HG03571 (cell line): ENCODE data around the gene LRRC38.
"Not testable (repeated sequence)": the region's sequence is repeated elsewhere in the genome, so short reads cannot be mapped to it uniquely, and the experiment has no call there.

Experiments used
- ATAC-seq: cut with Tn5 transposase; IDR thresholded peaks from one replicate; pipeline ENCODE4 v1.9.1; 2021; ENCODE audit not compliant: unreplicated experiment

Gene LRRC38

GRCh38 chr1:13469343-13469742 is 44.5 kb downstream of the LRRC38 start:
- no peak for ATAC-seq

GRCh38 chr1:13465515-13465914 is 48.3 kb downstream of the LRRC38 start:
- no peak for ATAC-seq

GRCh38 chr1:13462682-13463081 is 51.1 kb downstream of the LRRC38 start:
- no peak for ATAC-seq

GRCh38 chr1:13461977-13462376 is 51.8 kb downstream of the LRRC38 start:
- no peak for ATAC-seq

GRCh38 chr1:13456904-13457532 is 56.8 kb downstream of the LRRC38 start:
- no peak for ATAC-seq

- ATAC-seq = no peak
These were observed 62.3 kb downstream of the LRRC38 start for GRCh38 chr1:13451399-13451965.

- no peak for ATAC-seq
These were observed 63.6 kb downstream of the LRRC38 start for GRCh38 chr1:13450204-13450603.

GRCh38 chr1:13443335-13443979 is 70.3 kb downstream of the LRRC38 start:
- no peak for ATAC-seq

GRCh38 chr1:13439104-13439783 is 74.6 kb downstream of the LRRC38 start:
- not testable (repeated sequence) for ATAC-seq

- no peak for ATAC-seq
These were observed 78.3 kb downstream of the LRRC38 start for GRCh38 chr1:13435458-13435857.

- ATAC-seq = not testable (repeated sequence)
These were observed 80.0 kb downstream of the LRRC38 start for GRCh38 chr1:13433694-13434358.

GRCh38 chr1:13432251-13432650 is 81.6 kb downstream of the LRRC38 start:
- no peak for ATAC-seq

GRCh38 chr1:13430495-13430894 is 83.3 kb downstream of the LRRC38 start:
- ATAC-seq = no peak
